ENCODE data around the gene DDX1. TPM values are rescaled to one million over a fixed set of nuclear protein-coding genes. Genes with fewer than 3 reads are reported as not detected.

DDX1 gene
- total RNA-seq, 1 experiment from 2014 or later: 70.7 TPM

GRCh38 chr2:15613736-15614429 lies 22.2 kb downstream of the DDX1 start:
- no peaks in the 10 kb centered on the region for H3K9me2 ChIP-seq (ENCODE audit: insufficient read depth)
- H3K9me3 ChIP-seq (ENCODE audit: insufficient read depth, low read depth): no peaks in the 10 kb centered on the region
- ChIA-PET CTCF (no interaction called here), POLR2A (ENCODE audit: unreplicated experiment) (no interaction called here)
- BruUV-seq (replicated peaks): TSS peak; percentile 21
- peaks cover 10% of the 10 kb centered on the region; the same call in 1 of the 2 replicates for H4K20me1 ChIP-seq (ENCODE audit: insufficient read depth)
- peaks cover 23% of the 10 kb centered on the region; the same call in 1 of the 2 replicates for H3K36me3 ChIP-seq (ENCODE audit: low read depth)
- H3K27ac ChIP-seq: no peak overlapping the region
- intact Hi-C loops (cut with micrococcal nuclease; ENCODE audit: unreplicated experiment): no loop called here
- no peak overlapping the region for H3K4me2 ChIP-seq
- H3K79me2 ChIP-seq (ENCODE audit: low read depth): no peaks in the 10 kb centered on the region
- no peak for DNase-seq
- no peak overlapping the region for H3K4me3 ChIP-seq
- peaks cover 4% of the 10 kb centered on the region; the same call in 1 of the 2 replicates for H3F3A ChIP-seq (ENCODE audit: insufficient read depth, low read depth)
- no peak overlapping the region for H2AFZ ChIP-seq
- no peaks in the 10 kb centered on the region for H3K27me3 ChIP-seq (ENCODE audit: insufficient read depth, low read depth)
- no peaks in the 10 kb centered on the region for H3K4me1 ChIP-seq (replicated peaks; ENCODE audit: insufficient read depth)
- TF ChIP-seq EZH2 (IDR thresholded peaks at IDR 0.05; ENCODE audit: low read depth): no peak
- no peak for TF ChIP-seq CTCF (conservative IDR thresholded peaks at IDR 0.05)

- no peaks in the 10 kb centered on the region for H3K4me1 ChIP-seq (replicated peaks; ENCODE audit: insufficient read depth)
- no peaks in the 10 kb centered on the region for H3K27me3 ChIP-seq (ENCODE audit: insufficient read depth, low read depth)
- H3F3A ChIP-seq (ENCODE audit: insufficient read depth, low read depth): peaks cover 4% of the 10 kb centered on the region; the same call in 1 of the 2 replicates
- H3K4me2 ChIP-seq: no peak overlapping the region
- H3K79me2 ChIP-seq (ENCODE audit: low read depth): no peaks in the 10 kb centered on the region
- no peak overlapping the region for H2AFZ ChIP-seq
- no peaks in the 10 kb centered on the region for H3K9me3 ChIP-seq (ENCODE audit: insufficient read depth, low read depth)
- intact Hi-C loops (cut with micrococcal nuclease; ENCODE audit: unreplicated experiment): no loop called here
- TF ChIP-seq CTCF (conservative IDR thresholded peaks at IDR 0.05): no peak
- TF ChIP-seq EZH2 (IDR thresholded peaks at IDR 0.05; ENCODE audit: low read depth): no peak
- H4K20me1 ChIP-seq (ENCODE audit: insufficient read depth): peaks cover 10% of the 10 kb centered on the region; the same call in 1 of the 2 replicates
- no TSS peak for BruUV-seq (replicated peaks)
- ChIA-PET POLR2A (ENCODE audit: unreplicated experiment) (no interaction called here), CTCF (no interaction called here)
- DNase-seq: no peak
- no peaks in the 10 kb centered on the region for H3K9me2 ChIP-seq (ENCODE audit: insufficient read depth)
- no peak overlapping the region for H3K4me3 ChIP-seq
- peaks cover 30% of the 10 kb centered on the region; the same call in 1 of the 2 replicates for H3K36me3 ChIP-seq (ENCODE audit: low read depth)
- H3K27ac ChIP-seq: no peak overlapping the region
Measured at GRCh38 chr2:15614545-15615300, 23.1 kb downstream of the DDX1 start.

GRCh38 chr2:15615301-15615920 lies 23.7 kb downstream of the DDX1 start:
- POLR2A ChIA-PET (ENCODE audit: unreplicated experiment): no interaction called here
- H3K4me3 ChIP-seq: no peak overlapping the region
- no TSS peak for BruUV-seq (replicated peaks)
- H3K79me2 ChIP-seq (ENCODE audit: low read depth): no peaks in the 10 kb centered on the region
- H3F3A ChIP-seq (ENCODE audit: insufficient read depth, low read depth): peaks cover 4% of the 10 kb centered on the region; the same call in 1 of the 2 replicates
- H4K20me1 ChIP-seq (ENCODE audit: insufficient read depth): peaks cover 6% of the 10 kb centered on the region; the same call in 1 of the 2 replicates
- H3K9me3 ChIP-seq (ENCODE audit: insufficient read depth, low read depth): no peaks in the 10 kb centered on the region
- H2AFZ ChIP-seq: no peak overlapping the region
- no peak for TF ChIP-seq EZH2 (IDR thresholded peaks at IDR 0.05; ENCODE audit: low read depth)
- no peak for TF ChIP-seq CTCF (conservative IDR thresholded peaks at IDR 0.05)
- H3K36me3 ChIP-seq (ENCODE audit: low read depth): peaks cover 26% of the 10 kb centered on the region; the same call in 1 of the 2 replicates
- H3K4me1 ChIP-seq (replicated peaks; ENCODE audit: insufficient read depth): no peaks in the 10 kb centered on the region
- no peak overlapping the region for H3K27ac ChIP-seq
- intact Hi-C loops (cut with micrococcal nuclease; ENCODE audit: unreplicated experiment): no loop called here
- CTCF ChIA-PET: no interaction called here
- DNase-seq: no peak
- H3K27me3 ChIP-seq (ENCODE audit: insufficient read depth, low read depth): no peaks in the 10 kb centered on the region
- no peaks in the 10 kb centered on the region for H3K9me2 ChIP-seq (ENCODE audit: insufficient read depth)
- no peak overlapping the region for H3K4me2 ChIP-seq
